Testis (tissue), 3 donors: Measurements from ENCODE around the gene NUDT12. TPM values are rescaled to one million over a fixed set of nuclear protein-coding genes. Genes with fewer than 3 reads are reported as not detected.
A peak's percentile ranks its signal among the peaks of the same experiment; 100 is the strongest.

Experiments used
- DNase-seq: peaks from one replicate; pipeline ENCODE4 v3.0.0-alpha.2; 2019
- H3K27ac ChIP-seq, 2 donors: fragments of 200-600 bp; sonication (generic); one replicate each; pipeline ENCODE4 v1.5.1; 2019
- H3K27me3 ChIP-seq: fragments of 200-600 bp; sonication (generic); one replicate; pipeline ENCODE4 v1.5.1; 2019
- H3K36me3 ChIP-seq: fragments of 200-600 bp; sonication (generic); one replicate; pipeline ENCODE4 v1.5.1; 2017; ENCODE audit warnings: low read depth; ENCODE audit errors: missing control alignments
- H3K4me1 ChIP-seq: fragments of 200-600 bp; sonication (generic); one replicate; pipeline ENCODE4 v1.5.1; 2019
- H3K4me3 ChIP-seq, 2 donors: fragments of 200-600 bp; sonication (generic); one replicate each; pipeline ENCODE4 v1.5.1; 2017 to 2019
- H3K9me3 ChIP-seq: fragments of 200-600 bp; sonication (generic); one replicate; pipeline ENCODE4 v1.5.1; 2017
- POLR2A ChIP-seq: fragments of 450-650 bp; IDR thresholded peaks from one replicate; pipeline ENCODE4 v1.6.1; 2017; ENCODE audit warnings: antibody characterized with exemption, mild to moderate bottlenecking, moderate library complexity
- WGBS, 2 donors: methylation state at CpG; one replicate each; pipeline ENCODE4 v1.1.5; 2018; 5-methylcytosine and 5-hydroxymethylcytosine counted together
- intact Hi-C: fragments of 100-400 bp; cut with DNase I; formaldehyde crosslinking; loops from one replicate; pipeline ENCODE4 v1.15.1; 2023; ENCODE audit warnings: low total_unique reads
- polyA plus RNA-seq: library from polyadenylated mRNA; stranded (reverse); fragments of 350-450 nt; fragmentation: Illumina TruSeq; extraction: RNeasy Lipid Tissue Mini Kit (QIAGEN cat#74804); gene quantifications from one replicate; pipeline ENCODE4 v1.2.3, GENCODE V29; 2014; ENCODE audit warnings: low read depth, low replicate concordance; ENCODE audit not compliant: insufficient read depth
- total RNA-seq, 2 donors: library from RNA; depleted of rRNA; stranded (reverse); fragments of >200 nt; gene quantifications; one replicate each; pipeline ENCODE4 v1.2.3, GENCODE V29; 2016
- TF ChIP-seq, protein P1 (sequence below), 3 experiments: fragments of 450-650 bp in 2 of 3; fragments of 200-600 bp in 1 of 3; sonication (generic) in 1 of 3; IDR thresholded peaks; one replicate each; pipeline ENCODE4 v1.5.1; 2016 to 2019; ENCODE audit warnings: antibody characterized with exemption in 3 of 3, mild to moderate bottlenecking in 2 of 3, moderate library complexity in 1 of 3

NUDT12 gene
- total and polyA plus RNA-seq, 3 donors from 2014 or later = 6.3 to 13.5 (median 11.9) TPM

DNA sequence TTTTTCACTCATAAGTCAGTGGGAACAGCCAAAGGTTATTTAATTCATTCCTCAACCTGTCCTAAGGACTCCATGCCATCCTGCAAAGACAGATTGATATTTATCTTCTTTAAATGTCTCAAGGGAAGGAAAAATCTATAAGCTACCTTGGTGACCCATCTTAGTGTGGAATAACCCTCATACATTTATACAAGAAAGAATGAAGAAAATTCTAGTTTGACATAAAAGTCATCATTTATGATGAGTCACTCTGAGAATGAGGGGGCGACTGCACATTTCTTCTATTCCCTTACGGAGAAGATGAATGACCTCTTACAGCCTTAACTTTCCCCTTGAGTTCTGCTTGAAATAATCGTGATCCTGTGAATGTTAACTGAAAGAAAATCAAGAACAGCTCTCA lies 26.8 kb upstream of the NUDT12 start:
- Histone ChIP-seq H3K27me3 (no peaks in the 10 kb centered on the region), H3K36me3 (no peaks in the 10 kb centered on the region), H3K27ac (no peak overlapping the region), H3K4me3 (no peak overlapping the region), H3K4me1 (no peaks in the 10 kb centered on the region), H3K9me3 (no peaks in the 10 kb centered on the region)
- intact Hi-C loops = no loop called here
- DNase-seq = no peak
- no peak for TF ChIP-seq POLR2A
- TF ChIP-seq, protein P1, sequence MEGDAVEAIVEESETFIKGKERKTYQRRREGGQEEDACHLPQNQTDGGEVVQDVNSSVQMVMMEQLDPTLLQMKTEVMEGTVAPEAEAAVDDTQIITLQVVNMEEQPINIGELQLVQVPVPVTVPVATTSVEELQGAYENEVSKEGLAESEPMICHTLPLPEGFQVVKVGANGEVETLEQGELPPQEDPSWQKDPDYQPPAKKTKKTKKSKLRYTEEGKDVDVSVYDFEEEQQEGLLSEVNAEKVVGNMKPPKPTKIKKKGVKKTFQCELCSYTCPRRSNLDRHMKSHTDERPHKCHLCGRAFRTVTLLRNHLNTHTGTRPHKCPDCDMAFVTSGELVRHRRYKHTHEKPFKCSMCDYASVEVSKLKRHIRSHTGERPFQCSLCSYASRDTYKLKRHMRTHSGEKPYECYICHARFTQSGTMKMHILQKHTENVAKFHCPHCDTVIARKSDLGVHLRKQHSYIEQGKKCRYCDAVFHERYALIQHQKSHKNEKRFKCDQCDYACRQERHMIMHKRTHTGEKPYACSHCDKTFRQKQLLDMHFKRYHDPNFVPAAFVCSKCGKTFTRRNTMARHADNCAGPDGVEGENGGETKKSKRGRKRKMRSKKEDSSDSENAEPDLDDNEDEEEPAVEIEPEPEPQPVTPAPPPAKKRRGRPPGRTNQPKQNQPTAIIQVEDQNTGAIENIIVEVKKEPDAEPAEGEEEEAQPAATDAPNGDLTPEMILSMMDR (IDR thresholded peaks at IDR 0.05) = no peak
- 47 to 71% methylated on average over 3 of the region's 3 CpGs for WGBS, 2 donors

DNA sequence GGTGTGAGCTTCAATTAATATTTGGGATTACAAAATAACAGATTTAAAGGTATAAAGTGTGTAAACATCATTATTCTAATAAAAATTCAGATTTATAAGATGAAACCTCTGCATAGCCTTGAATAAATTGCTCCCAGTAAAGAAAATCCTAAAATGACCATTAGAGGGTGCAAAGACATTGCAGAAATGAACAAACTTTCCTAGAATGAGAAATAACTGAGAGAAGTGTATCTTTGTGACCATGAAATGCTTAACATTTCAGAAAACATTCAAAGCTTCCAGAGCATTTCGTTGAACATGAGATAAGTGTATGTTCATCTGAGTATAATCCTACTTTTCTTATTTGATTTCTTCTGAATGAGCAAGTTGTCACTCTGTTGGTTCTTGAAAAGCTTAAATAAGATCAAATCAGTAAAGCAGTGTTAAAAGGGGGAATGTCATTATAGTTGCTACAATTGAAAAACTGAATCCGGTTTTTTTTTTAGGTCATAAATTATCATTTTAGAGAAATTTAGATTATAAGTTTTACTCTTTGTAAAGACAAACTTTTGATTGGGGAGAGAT lies 24.7 kb upstream of the NUDT12 start:
- Histone ChIP-seq H3K36me3 (no peaks in the 10 kb centered on the region), H3K4me3 (no peak overlapping the region), H3K4me1 (no peaks in the 10 kb centered on the region), H3K27ac (no peak overlapping the region), H3K27me3 (no peaks in the 10 kb centered on the region), H3K9me3 (no peaks in the 10 kb centered on the region)
- TF ChIP-seq, protein P1 (IDR thresholded peaks at IDR 0.05) = peak in 2 of 3 experiments; percentile 10 to 24
- TF ChIP-seq POLR2A = no peak
- no peak for DNase-seq
- WGBS, 2 donors = 35 to 44% methylated on average over 2 of the region's 2 CpGs
- intact Hi-C loops = no loop called here

- Histone ChIP-seq H3K4me3 (no peak overlapping the region), H3K27ac (no peak overlapping the region), H3K27me3 (no peaks in the 10 kb centered on the region), H3K9me3 (no peaks in the 10 kb centered on the region), H3K36me3 (no peaks in the 10 kb centered on the region), H3K4me1 (no peaks in the 10 kb centered on the region)
- intact Hi-C loops = no loop called here
- peak; percentile 41 for DNase-seq
- TF ChIP-seq, protein P1 (IDR thresholded peaks at IDR 0.05) = peak in 2 of 3 experiments; percentile 33 to 36
- TF ChIP-seq POLR2A = no peak
- WGBS, 2 donors = 48 to 58% methylated on average over 2 of the region's 2 CpGs
Observed at GRCh38 chr5:103582364-103582763, 19.8 kb upstream of the NUDT12 start.

DNA sequence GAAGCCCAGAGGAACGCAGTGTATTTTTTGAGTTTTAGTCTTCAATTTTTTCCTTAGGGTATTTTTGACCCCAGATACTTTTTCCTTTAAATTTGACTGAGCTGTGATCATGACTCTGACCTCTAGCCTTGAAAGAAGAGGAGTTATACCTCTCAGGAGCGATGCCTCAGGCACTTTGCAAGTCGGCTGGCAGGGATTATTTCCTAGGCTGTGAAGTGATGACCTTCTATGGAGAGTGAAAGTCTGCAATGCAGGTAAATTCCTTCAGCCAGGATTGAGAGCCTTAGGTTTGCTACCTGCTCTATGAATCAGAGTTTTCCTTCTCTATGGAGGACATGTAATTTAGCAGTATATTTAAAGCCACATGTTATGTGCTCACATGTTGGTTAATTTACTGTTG lies 10.8 kb upstream of the NUDT12 start:
- Histone ChIP-seq H3K4me3 (no peak overlapping the region), H3K27ac (no peak overlapping the region), H3K4me1 (no peaks in the 10 kb centered on the region), H3K9me3 (no peaks in the 10 kb centered on the region), H3K36me3 (no peaks in the 10 kb centered on the region), H3K27me3 (no peaks in the 10 kb centered on the region)
- intact Hi-C loops = no loop called here
- 78 to 88% methylated on average over 3 of the region's 3 CpGs for WGBS, 2 donors
- DNase-seq = no peak
- no peak for TF ChIP-seq POLR2A
- TF ChIP-seq, protein P1 (IDR thresholded peaks at IDR 0.05) = no peak

- no peaks in the 10 kb centered on the region for H3K27me3 ChIP-seq
- 86 to 88% methylated on average over 5 of the region's 5 CpGs for WGBS, 2 donors
- intact Hi-C loops = no loop called here
- H3K4me3 ChIP-seq = no peak overlapping the region
- H3K9me3 ChIP-seq = no peaks in the 10 kb centered on the region
- no peaks in the 10 kb centered on the region for H3K36me3 ChIP-seq
- H3K4me1 ChIP-seq = no peaks in the 10 kb centered on the region
- TF ChIP-seq, protein P1 (IDR thresholded peaks at IDR 0.05) = no peak
- TF ChIP-seq POLR2A = no peak
- DNase-seq = no peak
- H3K27ac ChIP-seq = no peak overlapping the region
Observed at GRCh38 chr5:103572454-103572853, 9.9 kb upstream of the NUDT12 start.
